Upper lobe of left lung (tissue), 6 donors: Measurements from ENCODE around the gene NECTIN2. TPM values are rescaled to one million over a fixed set of nuclear protein-coding genes. Genes with fewer than 3 reads are reported as not detected.

Source experiments
- ATAC-seq, 2 donors: fragments of 200-7000 bp; cut with Tn5 transposase; one replicate each; pipeline ENCODE4 v1.9.1; 2022; ENCODE audit warnings: mild to moderate bottlenecking in 2 of 2, moderate library complexity in 2 of 2; ENCODE audit not compliant: low FRiP score in 2 of 2
- DNase-seq, 2 donors: peaks; one replicate each; pipeline ENCODE4 v3.0.0-alpha.2; 2019 to 2020
- H3K27ac ChIP-seq, 4 donors: fragments of 200-600 bp; sonication (generic); one replicate each; pipeline ENCODE4 v1.5.1; 2016 to 2019
- H3K27me3 ChIP-seq, 4 donors: fragments of 200-600 bp; sonication (generic); one replicate each; pipeline ENCODE4 v1.5.1; 2017 to 2019
- H3K36me3 ChIP-seq, 4 donors: fragments of 200-600 bp; sonication (generic); one replicate each; pipeline ENCODE4 v1.5.1; 2016 to 2019
- H3K4me1 ChIP-seq, 4 donors: fragments of 200-600 bp; sonication (generic); one replicate each; pipeline ENCODE4 v1.5.1; 2018 to 2019
- H3K4me3 ChIP-seq, 4 donors: fragments of 200-600 bp; sonication (generic); one replicate each; pipeline ENCODE4 v1.5.1; 2017 to 2019; ENCODE audit warnings: mild to moderate bottlenecking in 2 of 4, moderate library complexity in 1 of 4
- H3K9me3 ChIP-seq, 4 donors: fragments of 200-600 bp; sonication (generic); one replicate each; pipeline ENCODE4 v1.5.1; 2018 to 2019
- EP300 ChIP-seq, 4 donors: sonication (generic); formaldehyde crosslinking; IDR thresholded peaks; one replicate each; pipeline ENCODE4 v1.5.1; 2017; ENCODE audit warnings: antibody characterized with exemption in 4 of 4, control low read depth in 2 of 4
- POLR2A ChIP-seq, 4 donors: fragments of 450-650 bp; IDR thresholded peaks; one replicate each; pipeline ENCODE4 v1.5.1; 2016 to 2017; ENCODE audit warnings: antibody characterized with exemption in 4 of 4, mild to moderate bottlenecking in 2 of 4
- POLR2AphosphoS5 ChIP-seq, 2 donors: sonication (generic); formaldehyde crosslinking; IDR thresholded peaks; one replicate each; pipeline ENCODE4 v1.5.1; 2017; ENCODE audit warnings: antibody characterized with exemption in 2 of 2
- WGBS, 2 donors: methylation state at CpG; one replicate each; pipeline ENCODE4 v1.1.5; 2017 to 2018; 5-methylcytosine and 5-hydroxymethylcytosine counted together
- total RNA-seq, 6 donors: library from RNA; depleted of rRNA in 4 of 6; stranded (reverse); fragments of >200 nt in 4 of 6; gene quantifications; one replicate each; pipeline versions ENCODE4 v1.1.0 to v1.2.1, GENCODE V29; 2016 to 2021
- TF ChIP-seq, protein P1 (sequence below), 6 experiments: fragments of 450-650 bp in 4 of 6; fragments of 200-600 bp in 2 of 6; sonication (generic) in 2 of 6; IDR thresholded peaks; one replicate each; pipeline ENCODE4 v1.5.1; 2016 to 2019; ENCODE audit warnings: antibody characterized with exemption in 6 of 6
- donor health status: DM: no; HTN: no; CAD: no; lungs with moderate emphysema.
- donor health status: DM: no; HTN: yes; CAD: no; lungs with severe emphysema.

NECTIN2 gene
- total RNA-seq, 6 donors from 2014 or later: 52.2 to 152 (median 109) TPM

GRCh38 chr19:44808463-44809371 is 37.4 kb upstream of the NECTIN2 start, which contains the start of gene BCAM:
Gene BCAM (plus strand): TSS chr19:44809103. CDS start chr19:44809125, 22 bp downstream.
- H3K27me3 ChIP-seq: no peaks in the 10 kb centered on the region
- 1 to 9% methylated on average over 13 to 24 of the region's 59 CpGs for WGBS, 2 donors
- peak within 1 kb of the TSS; percentile 78 to 90 (median 81) for H3K27ac ChIP-seq
- peaks cover 30 to 38% (median 33%) of the 10 kb centered on the region in 4 donors for H3K4me1 ChIP-seq
- TF ChIP-seq, protein P1, sequence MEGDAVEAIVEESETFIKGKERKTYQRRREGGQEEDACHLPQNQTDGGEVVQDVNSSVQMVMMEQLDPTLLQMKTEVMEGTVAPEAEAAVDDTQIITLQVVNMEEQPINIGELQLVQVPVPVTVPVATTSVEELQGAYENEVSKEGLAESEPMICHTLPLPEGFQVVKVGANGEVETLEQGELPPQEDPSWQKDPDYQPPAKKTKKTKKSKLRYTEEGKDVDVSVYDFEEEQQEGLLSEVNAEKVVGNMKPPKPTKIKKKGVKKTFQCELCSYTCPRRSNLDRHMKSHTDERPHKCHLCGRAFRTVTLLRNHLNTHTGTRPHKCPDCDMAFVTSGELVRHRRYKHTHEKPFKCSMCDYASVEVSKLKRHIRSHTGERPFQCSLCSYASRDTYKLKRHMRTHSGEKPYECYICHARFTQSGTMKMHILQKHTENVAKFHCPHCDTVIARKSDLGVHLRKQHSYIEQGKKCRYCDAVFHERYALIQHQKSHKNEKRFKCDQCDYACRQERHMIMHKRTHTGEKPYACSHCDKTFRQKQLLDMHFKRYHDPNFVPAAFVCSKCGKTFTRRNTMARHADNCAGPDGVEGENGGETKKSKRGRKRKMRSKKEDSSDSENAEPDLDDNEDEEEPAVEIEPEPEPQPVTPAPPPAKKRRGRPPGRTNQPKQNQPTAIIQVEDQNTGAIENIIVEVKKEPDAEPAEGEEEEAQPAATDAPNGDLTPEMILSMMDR (IDR thresholded peaks at IDR 0.05): no peak
- TF ChIP-seq POLR2AphosphoS5 (IDR thresholded peaks at IDR 0.05): peak; percentile 36 to 70
- TF ChIP-seq POLR2A (IDR thresholded peaks at IDR 0.05): peak in 2 of 4 donors; percentile 35 to 78
- peak in 1 of 4 donors; percentile 30 for TF ChIP-seq EP300 (IDR thresholded peaks at IDR 0.05)
- DNase-seq (peak; percentile 87 to 96), ATAC-seq (peak; percentile 88 to 91)
- peak within 1 kb of the TSS; percentile 48 to 73 (median 62) for H3K4me3 ChIP-seq
- peaks cover 0 to 15% (median 5%) of the 10 kb centered on the region in 4 donors for H3K36me3 ChIP-seq
- no peaks in the 10 kb centered on the region for H3K9me3 ChIP-seq

- H3K4me1 ChIP-seq: peaks cover 30 to 38% (median 33%) of the 10 kb centered on the region in 4 donors
- DNase-seq (no peak), ATAC-seq (no peak)
- H3K9me3 ChIP-seq: no peaks in the 10 kb centered on the region
- H3K27me3 ChIP-seq: no peaks in the 10 kb centered on the region
- WGBS, 2 donors: 32 to 51% methylated on average over 5 to 7 of the region's 7 CpGs
- peak overlapping the region; percentile 78 to 90 (median 81) for H3K27ac ChIP-seq
- peaks cover 0 to 25% (median 12%) of the 10 kb centered on the region in 4 donors for H3K36me3 ChIP-seq
- TF ChIP-seq, protein P1 (IDR thresholded peaks at IDR 0.05): no peak
- no peak for TF ChIP-seq EP300 (IDR thresholded peaks at IDR 0.05)
- no peak for TF ChIP-seq POLR2A (IDR thresholded peaks at IDR 0.05)
- no peak for TF ChIP-seq POLR2AphosphoS5 (IDR thresholded peaks at IDR 0.05)
- peak overlapping the region; percentile 48 to 73 (median 62) for H3K4me3 ChIP-seq
Measured at GRCh38 chr19:44809577-44810233, 36.4 kb upstream of the NECTIN2 start.

- DNase-seq (peak in 1 of 2 donors; percentile 50), ATAC-seq (no peak)
- peaks cover 6 to 32% (median 15%) of the 10 kb centered on the region in 4 donors for H3K36me3 ChIP-seq
- H3K4me3 ChIP-seq: peak overlapping the region in 3 of 4 donors; percentile 51 to 73 (median 72)
- 67 to 81% methylated on average over 12 of the region's 13 CpGs for WGBS, 2 donors
- H3K27ac ChIP-seq: peak overlapping the region in 2 of 4 donors; percentile 18 to 79
- H3K9me3 ChIP-seq: no peaks in the 10 kb centered on the region
- H3K27me3 ChIP-seq: no peaks in the 10 kb centered on the region
- H3K4me1 ChIP-seq: peaks cover 30 to 38% (median 33%) of the 10 kb centered on the region in 4 donors
- TF ChIP-seq POLR2A (IDR thresholded peaks at IDR 0.05) (no peak), EP300 (IDR thresholded peaks at IDR 0.05) (no peak), POLR2AphosphoS5 (IDR thresholded peaks at IDR 0.05) (no peak)
- TF ChIP-seq, protein P1 (IDR thresholded peaks at IDR 0.05): no peak
Measured at GRCh38 chr19:44810234-44811121, 35.6 kb upstream of the NECTIN2 start.

DNA sequence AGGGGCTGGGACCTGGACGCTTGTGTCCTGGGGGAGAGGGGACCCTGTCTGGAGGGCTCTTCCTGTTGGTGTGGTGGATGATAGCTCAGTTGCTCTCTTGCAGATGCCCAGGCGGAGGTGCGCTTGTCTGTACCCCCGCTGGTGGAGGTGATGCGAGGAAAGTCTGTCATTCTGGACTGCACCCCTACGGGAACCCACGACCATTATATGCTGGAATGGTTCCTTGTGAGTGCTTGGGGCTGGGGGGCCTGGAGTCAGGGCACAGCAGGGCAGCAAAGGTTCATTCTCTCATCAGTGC is 35.0 kb upstream of the NECTIN2 start:
- ATAC-seq (no peak), DNase-seq (no peak)
- Histone ChIP-seq H3K36me3 (peaks cover 6 to 32% (median 17%) of the 10 kb centered on the region in 4 donors), H3K4me1 (peaks cover 30 to 38% (median 33%) of the 10 kb centered on the region in 4 donors), H3K27me3 (no peaks in the 10 kb centered on the region), H3K9me3 (no peaks in the 10 kb centered on the region), H3K4me3 (no peak overlapping the region), H3K27ac (peak overlapping the region in 1 of 4 donors; percentile 79)
- TF ChIP-seq, protein P1 (IDR thresholded peaks at IDR 0.05): no peak
- TF ChIP-seq EP300 (IDR thresholded peaks at IDR 0.05) (no peak), POLR2AphosphoS5 (IDR thresholded peaks at IDR 0.05) (no peak), POLR2A (IDR thresholded peaks at IDR 0.05) (no peak)
- 93% methylated on average over 6 to 7 of the region's 7 CpGs for WGBS, 2 donors
